Activated T-cell treated with anti-CD3 and anti-CD28 coated beads, Interleukin-2, amount 50 U/mL, for 1 hour (primary cell): ENCODE results near the gene CD14.
"Not testable (repeated sequence)": the region's sequence is repeated elsewhere in the genome, so short reads cannot be mapped to it uniquely, and the experiment has no call there.

Experiments used
- DNase-seq: peaks from one replicate; pipeline ENCODE4 v3.0.0-alpha.2; 2020

Gene CD14

DNA sequence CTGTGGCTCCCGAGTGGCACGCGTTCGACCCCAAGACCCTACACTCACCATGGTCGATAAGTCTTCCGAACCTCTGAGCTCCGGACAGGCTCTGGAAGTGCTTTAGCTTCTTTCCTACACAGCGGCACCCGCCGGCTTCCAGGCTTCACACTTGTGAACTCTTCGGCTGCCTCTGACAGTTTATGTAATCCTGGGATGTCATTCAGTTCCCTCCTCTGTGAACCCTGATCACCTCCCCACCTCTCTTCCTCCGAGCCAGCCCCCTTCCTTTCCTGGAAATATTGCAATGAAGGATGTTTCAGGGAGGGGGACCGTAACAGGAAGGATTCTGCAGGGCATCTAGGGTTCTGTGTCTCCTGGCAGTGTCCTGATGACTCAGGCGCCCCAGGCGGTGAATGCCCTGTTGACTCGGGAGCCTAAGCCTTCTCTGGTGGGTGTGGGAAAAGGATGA lies at the start of gene CD14:
TSS of gene CD14 (minus strand) at position 155 of the 451 bp plus-strand sequence. CDS start at position 51, 104 bp downstream.
- DNase-seq, result no peak

DNA sequence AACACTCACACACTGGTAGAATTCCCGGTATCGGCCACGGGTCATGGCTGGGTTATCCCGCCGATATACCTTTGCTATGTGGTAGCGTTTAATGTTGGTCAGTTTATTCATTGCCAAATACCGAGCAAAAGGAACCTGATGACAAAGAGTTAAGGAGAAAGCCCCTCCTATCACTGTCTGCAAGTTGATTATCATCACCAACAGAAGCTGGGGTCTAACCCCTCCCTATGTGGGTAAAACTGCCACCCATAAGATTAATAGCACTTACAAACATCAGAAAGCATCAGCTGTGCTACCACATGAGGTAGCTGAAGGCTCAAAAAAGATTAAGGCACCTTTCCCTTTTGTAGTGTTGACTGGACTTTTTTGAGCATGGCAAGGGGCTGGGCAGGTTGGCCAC lies 46.0 kb upstream of the CD14 start:
- no peak for DNase-seq

DNA sequence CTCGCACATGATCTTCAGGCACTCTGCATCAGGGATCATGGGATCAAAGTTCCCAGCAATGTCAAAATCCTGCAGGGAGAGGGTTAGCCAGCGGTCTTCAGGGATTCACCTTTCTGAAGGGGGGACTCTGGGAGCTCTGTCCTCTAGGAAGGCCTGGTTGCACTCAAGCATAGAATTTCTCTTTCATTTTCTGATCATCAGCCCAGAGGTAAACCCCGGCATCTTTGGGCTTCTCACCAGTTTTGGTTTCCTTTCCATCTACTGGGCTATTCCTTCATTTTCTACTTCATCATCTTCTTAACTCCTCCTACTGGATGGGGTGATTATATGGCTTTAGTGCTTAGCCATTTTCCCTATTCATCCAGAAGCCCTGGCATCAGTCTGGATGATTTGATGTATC lies 45.0 kb upstream of the CD14 start:
- no peak for DNase-seq

DNA sequence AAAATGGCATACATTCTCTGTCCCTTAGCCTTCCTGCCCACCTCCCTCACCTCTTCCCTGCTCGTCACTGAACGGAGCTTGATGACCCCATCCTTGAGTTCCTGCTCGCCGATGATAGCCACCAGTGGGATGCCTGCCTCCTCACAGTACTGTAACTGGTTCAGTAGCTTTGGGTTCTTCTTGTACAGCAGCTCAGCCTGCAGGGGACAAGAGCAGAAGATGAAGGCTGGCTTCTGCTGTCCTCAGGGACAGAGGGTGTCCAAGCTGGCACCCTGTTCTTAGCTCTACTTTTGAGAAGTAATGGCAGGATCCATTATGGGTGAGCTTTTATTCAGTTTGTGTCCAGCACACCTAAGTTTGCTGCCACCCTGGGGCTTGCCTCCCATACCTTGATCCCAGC lies 41.7 kb upstream of the CD14 start:
- no peak for DNase-seq

DNA sequence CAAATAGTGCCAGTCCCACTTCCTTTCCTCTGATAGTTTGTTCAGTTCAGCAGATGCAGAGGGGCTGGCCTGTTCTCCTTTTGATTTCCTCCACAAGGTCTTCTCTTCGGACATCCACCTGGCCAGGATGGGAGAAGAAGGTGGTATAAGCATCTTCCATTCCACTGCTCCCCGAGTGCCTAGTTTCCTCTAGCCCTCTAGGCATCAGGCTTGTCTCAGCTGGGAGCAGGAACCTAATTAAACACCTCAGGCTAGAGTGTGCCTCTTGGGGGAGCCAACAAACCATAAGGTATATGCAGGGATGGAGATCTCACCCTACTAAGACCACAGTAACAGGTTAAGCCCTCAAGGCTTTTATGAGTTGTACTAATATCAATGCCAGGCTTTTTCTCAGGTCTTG lies 41.2 kb upstream of the CD14 start:
- DNase-seq, result no peak

DNA sequence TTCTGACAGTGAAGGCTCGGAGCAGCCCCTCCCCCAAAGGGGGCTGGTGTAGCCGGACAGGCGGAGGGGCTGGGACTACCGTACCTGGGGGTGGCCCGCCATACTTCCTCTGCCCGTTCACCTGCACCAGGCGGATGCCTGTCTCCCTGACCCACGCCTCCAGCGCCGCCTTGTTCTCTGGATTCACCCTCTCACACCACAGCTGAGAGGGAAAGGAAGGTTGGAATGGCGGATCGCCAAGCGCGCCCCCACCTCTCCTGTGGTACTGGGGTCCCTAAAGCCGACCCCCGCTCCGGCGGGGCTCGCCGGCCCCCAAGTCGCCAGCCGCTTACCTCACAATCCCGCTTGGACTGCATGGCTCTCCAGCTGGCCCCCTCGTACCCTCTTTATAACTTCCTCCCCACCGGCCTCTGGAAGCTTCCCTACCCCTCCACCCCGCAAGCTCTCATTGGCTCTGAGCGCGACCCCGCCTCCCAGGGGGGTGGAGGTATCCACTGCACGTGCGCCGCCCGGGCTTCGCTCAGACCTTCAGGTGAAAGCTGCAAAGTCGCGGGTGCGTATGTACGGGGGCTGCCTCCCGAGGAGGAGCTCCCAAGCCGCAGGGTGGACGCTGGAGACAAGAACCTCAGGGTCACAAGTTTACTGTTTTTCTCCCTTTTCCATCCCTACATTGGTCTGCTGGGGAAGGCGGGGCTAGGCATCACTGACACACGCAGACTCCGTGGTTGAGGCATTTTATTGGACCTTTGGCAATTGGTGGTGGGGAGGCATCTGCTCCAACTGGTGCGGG lies 40.4 kb upstream of the CD14 start, which contains the start of gene DND1:
TSS of gene DND1 (minus strand) at position 390 of the 790 bp plus-strand sequence. CDS start at position 356, 34 bp downstream.
- no peak for DNase-seq

DNA sequence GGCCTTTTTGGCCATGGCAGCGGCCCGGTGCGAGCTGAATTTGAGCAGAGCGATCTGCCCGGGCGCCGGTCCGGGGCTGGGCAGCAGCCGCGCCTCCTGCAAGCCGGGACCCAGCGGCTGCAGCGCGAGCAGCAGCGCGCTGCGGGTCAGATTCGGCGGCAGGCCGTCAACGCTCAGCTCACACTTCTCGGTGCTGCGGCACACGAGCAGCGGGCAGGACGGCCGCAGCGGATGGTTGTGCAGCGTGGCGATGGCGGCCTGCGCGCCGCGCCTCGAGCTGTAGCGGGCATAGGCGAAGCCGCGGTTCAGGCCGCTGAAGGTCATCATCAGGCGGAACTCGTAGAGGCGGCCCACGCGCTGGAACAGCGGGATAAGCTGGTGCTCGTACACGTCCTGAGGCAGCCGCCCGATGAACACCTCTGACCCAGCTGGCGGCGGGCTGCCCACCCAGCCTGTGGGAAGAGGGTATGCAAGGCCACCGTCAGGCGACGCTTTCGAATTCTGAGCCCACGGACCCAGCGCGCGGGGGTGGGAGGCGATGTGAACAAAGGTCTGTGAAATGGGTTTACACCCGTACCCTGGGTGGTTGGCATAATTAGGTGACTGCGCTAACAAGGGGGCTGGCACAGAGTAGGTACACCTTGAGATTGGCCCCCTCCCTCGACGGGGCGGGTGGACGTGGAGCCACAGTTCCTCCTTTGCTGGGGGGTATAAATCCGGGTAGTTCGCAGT lies 39.6 kb upstream of the CD14 start:
- no peak for DNase-seq

DNA sequence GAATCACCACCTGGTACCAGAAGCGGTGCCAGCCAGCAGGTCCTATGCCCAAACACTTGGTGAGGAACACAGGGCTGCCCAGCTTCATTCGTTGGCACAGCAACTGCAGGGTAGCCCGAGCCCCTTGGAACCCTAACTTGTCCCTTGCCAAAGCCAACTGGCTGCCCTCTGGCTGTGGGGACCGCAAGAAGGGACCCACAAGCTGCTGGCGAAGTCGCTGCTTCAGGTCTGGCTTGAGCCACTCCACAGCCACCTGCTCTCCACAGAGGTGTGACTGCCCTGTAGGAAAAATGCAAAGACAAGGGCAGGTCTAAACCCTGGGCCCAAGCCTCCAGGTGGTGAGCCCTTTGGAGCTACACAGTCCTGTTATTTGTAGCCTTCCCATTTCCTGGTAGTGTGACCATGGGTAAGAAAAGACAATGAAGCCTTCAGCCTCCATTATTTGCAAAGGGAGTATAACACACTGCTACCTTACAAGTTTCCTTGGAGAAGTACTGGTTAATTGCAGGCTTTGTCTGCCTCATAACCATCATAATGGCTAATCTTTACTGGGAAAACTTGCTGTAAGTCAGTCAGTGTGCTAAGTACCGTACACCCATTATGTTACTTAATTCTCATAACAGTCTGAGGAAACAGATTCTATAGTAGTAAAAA lies 38.6 kb upstream of the CD14 start:
- no peak for DNase-seq

DNA sequence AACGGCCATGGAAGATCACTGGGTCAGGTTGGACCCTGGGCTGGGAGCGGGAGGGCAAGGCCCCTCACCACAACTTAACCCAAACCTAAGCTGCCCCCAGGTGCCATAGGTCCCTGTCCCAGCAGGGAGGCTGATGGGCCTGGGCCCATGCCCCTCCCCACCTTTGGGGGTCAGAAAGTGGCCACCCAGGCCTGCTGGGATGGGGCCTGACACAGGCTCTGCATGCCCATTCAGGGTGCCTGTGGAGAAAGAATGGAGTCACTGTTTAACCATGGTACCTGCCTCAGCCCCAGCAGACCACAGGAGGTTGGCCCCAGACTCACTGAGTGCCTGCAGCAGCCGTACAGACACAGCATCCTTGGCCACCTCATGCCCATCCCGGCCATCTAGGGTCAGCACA lies 38.1 kb upstream of the CD14 start:
- not testable (repeated sequence) for DNase-seq

DNA sequence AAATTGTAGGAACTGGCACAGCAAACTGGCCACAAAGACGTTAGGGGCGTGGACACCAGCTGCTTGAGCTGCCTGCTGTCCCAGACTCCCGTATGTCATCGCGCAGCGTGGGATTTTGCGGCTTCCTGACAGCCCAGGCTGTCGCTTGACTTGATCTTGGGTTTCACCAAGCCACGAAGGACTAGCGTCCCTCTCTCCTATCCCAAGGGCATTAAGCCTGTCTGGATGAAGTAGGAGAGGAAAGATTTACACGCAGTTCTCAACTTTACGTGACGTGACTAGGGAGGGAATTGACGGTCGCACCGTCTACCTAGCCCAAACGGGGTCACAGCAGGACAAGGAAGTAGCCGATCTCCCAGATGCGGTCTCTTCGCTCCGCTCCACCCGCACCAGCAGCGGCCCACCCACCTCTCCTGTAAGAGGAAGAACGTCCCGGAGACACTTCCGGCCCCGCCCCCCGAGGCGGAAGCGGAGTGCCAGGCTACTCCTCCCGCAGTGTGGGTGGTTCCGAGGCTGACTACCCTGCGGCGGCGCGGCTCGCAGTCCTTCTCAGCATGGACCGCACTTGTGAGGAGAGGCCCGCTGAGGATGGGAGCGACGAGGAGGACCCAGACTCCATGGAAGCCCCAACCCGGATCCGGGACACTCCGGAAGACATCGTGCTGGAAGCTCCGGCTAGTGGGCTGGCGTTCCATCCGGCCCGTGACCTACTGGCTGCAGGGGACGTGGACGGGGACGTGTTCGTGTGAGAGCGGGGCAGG lies 31.6 kb upstream of the CD14 start, which contains the start of gene WDR55:
TSS of gene WDR55 (plus strand) at position 546 of the 761 bp plus-strand sequence. CDS start at position 555, 9 bp downstream.
- peak; percentile 94 for DNase-seq

DNA sequence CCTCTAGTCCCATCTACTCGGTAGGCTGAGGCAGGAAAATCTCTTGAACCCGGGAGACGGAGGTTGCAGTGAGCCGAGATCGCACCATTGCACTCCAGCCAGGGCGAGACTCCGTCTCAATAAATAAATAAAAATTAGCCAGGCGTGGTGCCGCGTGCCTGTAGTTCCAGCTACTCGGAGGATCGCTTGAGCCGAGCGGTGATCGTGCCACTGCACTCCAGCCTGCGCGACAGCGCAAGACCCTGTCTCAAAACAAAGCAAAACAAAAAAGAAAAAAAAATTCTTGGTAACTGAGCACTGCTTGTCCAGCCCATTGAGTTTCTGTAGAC lies 31.0 kb upstream of the CD14 start:
- no peak for DNase-seq

DNA sequence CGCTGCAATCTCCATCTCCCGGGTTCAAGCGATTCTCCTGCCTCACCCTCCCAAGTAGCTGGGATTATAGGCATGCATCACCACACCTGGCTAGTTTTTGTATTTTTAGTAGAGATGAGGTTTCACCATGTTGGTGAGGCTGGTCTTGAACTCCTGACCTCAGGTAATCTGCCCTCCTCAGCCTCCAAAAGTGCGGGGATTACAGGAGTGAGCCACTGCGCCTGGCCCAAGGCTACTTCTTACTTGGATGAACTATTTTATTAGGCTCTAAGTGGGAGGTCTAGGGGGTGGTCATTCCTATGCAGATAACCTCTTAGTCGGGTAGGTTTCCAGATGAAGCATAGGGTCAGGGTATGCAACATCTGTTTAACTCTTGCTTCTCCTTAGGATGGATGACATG lies 27.4 kb upstream of the CD14 start:
- DNase-seq, result not testable (repeated sequence)

DNA sequence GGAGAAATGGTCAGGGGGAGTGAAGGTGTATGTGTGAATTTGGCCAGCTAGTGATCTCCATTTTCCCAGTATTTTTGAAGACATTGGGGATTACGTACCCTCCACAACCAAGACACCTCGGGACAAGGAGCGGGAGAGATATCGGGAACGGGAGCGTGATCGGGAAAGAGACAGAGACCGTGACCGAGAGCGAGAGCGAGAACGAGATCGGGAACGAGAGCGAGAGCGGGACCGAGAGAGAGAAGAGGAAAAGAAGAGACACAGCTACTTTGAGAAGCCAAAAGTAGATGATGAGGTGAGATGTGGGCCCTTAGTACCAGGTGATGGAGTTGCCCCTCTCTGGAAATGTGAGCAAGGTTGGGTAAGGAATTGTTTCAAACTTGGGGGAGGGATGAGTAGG lies 25.9 kb upstream of the CD14 start:
- DNase-seq, result no peak

DNA sequence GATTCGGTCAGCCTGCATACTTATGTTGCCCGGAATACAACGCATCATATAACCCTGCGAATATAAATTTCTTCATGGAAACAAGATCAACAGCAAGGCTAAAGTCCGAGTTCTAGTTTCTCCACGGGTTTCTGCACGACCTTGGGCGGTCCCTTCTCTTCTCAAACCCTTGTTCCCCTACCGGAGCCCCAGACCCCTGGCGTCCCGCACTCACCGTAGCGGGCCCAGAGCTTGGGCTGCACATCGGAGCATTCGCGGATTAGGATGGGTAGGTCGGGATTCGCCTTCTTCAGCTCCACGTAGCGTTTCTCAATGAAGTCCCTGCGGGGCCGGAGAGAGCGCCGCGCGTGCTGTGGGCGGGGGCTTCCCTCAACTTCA lies 14.1 kb upstream of the CD14 start:
- DNase-seq, result no peak

DNA sequence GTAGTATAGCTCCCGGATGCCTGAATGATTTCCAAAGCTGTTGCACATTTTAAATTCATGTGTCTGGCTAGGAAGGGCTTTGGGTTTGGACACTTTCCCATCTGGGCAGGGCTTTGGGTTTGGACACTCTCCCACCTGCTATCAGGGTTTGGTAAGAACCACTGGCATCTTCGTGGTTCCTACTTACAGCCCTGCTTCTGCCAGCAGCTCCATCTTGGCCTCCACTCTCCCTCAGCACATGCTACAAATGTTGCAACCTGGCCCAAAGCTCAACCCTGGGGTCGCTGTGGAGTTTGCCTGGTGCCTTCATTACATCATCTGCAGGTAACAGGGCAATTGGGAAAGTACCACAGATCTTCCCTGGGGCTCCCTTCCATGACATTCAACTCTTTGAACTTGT lies 9.7 kb upstream of the CD14 start:
- no peak for DNase-seq

DNA sequence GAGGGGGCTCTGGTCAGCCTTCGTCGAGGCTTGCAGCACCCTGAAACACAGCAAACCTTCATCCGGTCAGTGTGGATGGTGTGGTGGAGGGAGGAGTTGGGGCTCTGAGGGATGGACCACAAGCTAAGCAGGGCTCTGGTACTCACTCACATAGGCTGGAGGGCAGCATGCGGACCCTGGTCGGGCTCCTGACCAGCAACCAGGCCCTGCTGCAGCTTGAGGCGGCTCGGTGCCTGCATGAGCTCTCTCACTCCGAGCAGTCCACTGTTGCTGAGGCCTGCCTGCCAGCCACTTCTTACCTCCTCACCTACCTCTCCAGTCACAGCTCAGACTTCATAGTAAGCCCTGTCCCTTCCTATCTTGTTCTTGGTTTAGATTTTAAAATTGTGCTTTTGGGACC lies 8.7 kb upstream of the CD14 start:
- no peak for DNase-seq

DNA sequence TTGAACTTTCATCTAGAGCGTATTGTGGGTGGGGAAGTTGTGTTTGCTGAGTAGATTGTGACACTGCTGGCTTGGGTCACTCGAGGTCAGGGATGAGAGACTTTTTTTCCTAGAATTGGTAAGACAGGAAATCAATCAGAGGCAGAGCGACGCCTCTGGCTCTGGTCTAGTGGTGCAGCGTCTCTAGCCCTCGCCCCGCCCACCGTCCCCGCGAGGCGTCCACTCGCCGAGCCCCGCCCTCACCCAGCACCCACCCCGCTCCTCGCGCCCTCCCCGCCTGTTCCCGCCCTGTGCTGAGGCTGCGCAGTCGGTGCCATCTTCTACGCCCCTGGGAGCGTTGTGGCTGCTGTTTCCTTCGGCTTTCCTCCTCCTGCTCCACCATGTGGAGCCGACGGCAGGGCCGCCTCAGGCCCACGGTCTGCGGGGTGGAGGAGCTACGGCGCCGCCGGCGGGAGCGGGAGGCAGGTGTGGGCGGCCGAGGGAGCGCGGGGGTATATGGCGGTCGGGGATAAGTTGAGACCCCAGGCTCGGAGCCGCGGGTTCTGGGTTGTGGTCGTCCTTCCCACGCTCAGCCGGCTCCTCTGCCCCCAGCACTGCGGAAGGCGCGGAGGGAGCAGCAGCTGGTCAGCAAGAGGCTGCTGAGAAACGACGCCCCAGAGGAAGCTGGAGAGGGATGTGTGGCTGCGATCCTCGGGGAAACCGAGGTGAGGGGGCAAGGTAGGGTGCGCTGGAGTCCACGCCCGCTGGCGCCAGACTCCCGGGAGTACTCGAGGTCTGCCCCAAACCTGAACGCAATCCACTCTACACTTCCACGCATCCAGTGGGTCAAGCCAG lies 6.4 kb upstream of the CD14 start, which contains the start of gene TMCO6:
TSS of gene TMCO6 (plus strand) at position 304 of the 834 bp plus-strand sequence. CDS start at position 381, 77 bp downstream.
- DNase-seq, result peak; percentile 96

DNA sequence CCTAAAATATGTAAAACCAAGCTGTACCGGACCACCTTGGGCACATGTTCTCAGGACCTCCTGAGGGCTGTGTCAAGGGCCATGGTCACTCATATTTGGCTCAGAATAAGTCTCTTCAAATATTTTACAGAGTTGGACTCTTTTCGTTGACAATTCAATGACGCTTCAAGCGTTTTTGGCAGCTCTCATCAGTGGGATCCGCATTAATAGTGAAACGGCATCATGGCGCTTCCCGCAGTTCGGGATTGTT lies 5.8 kb upstream of the CD14 start:
- DNase-seq, result not testable (repeated sequence)

DNA sequence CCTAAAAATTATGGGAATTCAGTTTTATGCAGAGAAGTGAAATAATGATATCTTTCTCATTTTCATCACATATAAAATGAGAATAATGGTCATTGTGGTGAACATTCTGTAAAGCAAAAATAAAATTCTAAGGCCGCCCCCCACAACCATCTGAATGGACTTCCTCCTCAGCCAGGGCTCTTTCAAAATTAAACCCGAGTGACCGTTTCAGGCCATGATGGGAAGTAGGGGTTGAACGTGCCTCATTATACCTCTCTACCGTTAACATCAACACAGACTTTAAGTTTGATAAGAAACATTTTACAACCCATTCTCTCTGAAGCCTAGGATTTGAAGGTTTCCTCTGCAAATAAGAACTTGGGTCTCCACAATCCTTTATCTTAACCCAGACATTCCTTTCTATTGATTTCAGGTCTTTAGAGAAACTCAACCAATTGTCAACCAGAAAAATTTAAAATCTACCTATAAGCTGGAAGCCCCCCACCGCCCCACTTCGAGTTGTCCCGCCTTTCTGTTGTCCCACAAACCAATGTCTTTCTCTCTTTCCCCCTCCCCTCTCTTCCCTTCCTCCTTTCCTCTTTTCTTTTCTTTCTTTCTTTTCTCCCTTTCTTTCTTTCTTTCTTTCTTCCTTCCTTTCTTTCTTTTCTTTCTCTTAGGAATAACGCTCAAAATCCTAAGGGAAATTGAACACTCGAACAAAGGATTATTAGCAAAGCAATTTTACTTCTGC lies 4.6 kb upstream of the CD14 start:
- DNase-seq, result no peak

DNA sequence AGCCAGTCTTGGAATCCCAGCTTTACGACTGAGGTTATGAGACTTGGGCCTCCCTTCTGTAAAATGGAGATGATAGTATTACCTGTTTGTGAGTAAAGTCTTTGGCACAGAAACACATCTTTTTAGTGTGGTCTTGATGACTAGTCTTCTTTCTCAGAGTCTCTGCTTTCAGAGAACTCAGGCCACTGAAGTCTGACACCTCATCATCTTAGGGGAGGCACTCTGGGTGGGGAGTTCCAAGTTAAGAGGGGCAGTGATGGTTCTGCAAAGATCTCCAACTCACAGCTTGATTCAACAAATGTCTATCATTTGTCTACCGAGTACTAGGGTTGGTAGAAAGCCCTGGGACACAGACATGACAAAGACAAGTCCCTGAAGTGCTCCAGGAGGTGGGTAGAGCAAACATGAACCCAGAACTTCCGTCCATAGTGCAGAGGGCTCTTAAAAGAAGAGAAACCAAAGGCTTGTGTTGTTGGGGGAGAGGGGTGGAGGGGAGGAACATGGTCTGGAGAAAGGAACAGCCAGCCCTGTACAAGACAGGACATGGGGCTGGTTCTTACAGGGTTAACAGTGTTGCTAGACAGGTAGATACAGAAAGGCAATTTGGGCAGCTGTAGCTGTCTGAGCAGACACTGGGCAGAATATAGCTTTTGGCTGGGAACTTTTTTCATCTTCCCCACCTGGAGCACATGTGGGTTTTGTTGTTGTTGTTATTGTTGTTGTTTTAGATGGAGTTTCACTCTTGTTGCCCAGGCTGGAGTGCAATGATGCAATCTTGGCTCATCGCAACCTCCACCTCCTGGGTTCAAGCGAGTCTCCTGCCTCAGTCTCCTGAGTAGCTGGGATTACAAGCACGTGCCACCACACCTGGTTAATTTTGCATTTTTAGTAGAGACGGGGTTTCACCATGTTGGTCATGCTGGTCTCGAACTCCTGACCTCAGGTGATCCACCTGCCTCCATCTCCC lies 2.6 kb upstream of the CD14 start:
- DNase-seq, result no peak
